ENCODE data around the gene HS3ST5.

GRCh38 chr6:114084327-114084890 is 258.4 kb downstream of the HS3ST5 start:
- TF ChIP-seq POLR2A (IDR thresholded peaks at IDR 0.05), result no peak
- TF ChIP-seq CTCF (IDR thresholded peaks at IDR 0.05), result no peak
- no peak for TF ChIP-seq POLR2AphosphoS5 (IDR thresholded peaks at IDR 0.05)

Measured in breast epithelium (tissue), 3 donors.